Natural killer cell (primary cell): Measurements from ENCODE around the gene E4F1. TPM values are rescaled to one million over a fixed set of nuclear protein-coding genes. Genes with fewer than 3 reads are reported as not detected.

Experiments
- ATAC-seq, 3 donors: fragments of 150-1000 bp in 2 of 3; fragments of 200-7000 bp in 1 of 3; cut with Tn5 transposase; 1 replicate in 1 of 3; 2 replicates in 2 of 3; pipeline ENCODE4 v1.10.0; 2021; ENCODE audit warnings: mild to moderate bottlenecking in 2 of 3, moderate library complexity in 2 of 3
- DNase-seq, 2 donors: peaks; one replicate each; pipeline versions ENCODE4 v3.0.0 to v3.0.0-alpha.2; 2013 to 2021; ENCODE audit warnings: mixed read lengths in 1 of 2
- H3K27ac ChIP-seq: one replicate; pipeline ENCODE4 v1.5.1; 2013; ENCODE audit warnings: mild to moderate bottlenecking, low read length
- H3K27me3 ChIP-seq: one replicate; pipeline ENCODE4 v1.6.1; 2013; ENCODE audit warnings: low read length; ENCODE audit not compliant: control insufficient read depth, insufficient read depth
- H3K36me3 ChIP-seq: one replicate; pipeline ENCODE4 v1.6.1; 2013; ENCODE audit warnings: low read length; ENCODE audit not compliant: control insufficient read depth, insufficient read depth
- H3K4me1 ChIP-seq: one replicate; pipeline ENCODE4 v1.6.1; 2013; ENCODE audit warnings: low read length; ENCODE audit not compliant: control insufficient read depth, insufficient read depth
- H3K4me3 ChIP-seq: one replicate; pipeline ENCODE4 v1.5.1; 2013; ENCODE audit warnings: low read length
- H3K9me3 ChIP-seq: one replicate; pipeline ENCODE4 v1.6.1; 2013; ENCODE audit warnings: low read length; ENCODE audit not compliant: control insufficient read depth, insufficient read depth
- H3K27ac Mint-ChIP-seq, 2 donors: one replicate each; pipeline ENCODE4 v1.8.0; 2022; ENCODE audit warnings: mild to moderate bottlenecking in 2 of 2, mixed read lengths in 2 of 2, moderate library complexity in 1 of 2
- H3K27me3 Mint-ChIP-seq, 2 donors: one replicate each; pipeline ENCODE4 v1.8.0; 2022; ENCODE audit warnings: low read depth in 2 of 2, mixed read lengths in 2 of 2
- H3K36me3 Mint-ChIP-seq: one replicate; pipeline ENCODE4 v1.8.0; 2022; ENCODE audit warnings: mixed read lengths
- H3K4me1 Mint-ChIP-seq, 2 donors: one replicate each; pipeline ENCODE4 v1.8.0; 2022; ENCODE audit warnings: mixed read lengths in 2 of 2
- H3K4me3 Mint-ChIP-seq: one replicate; pipeline ENCODE4 v1.8.0; 2022; ENCODE audit warnings: mild to moderate bottlenecking, moderate library complexity, mixed read lengths
- H3K9me3 Mint-ChIP-seq, 2 donors: one replicate each; pipeline ENCODE4 v1.8.0; 2022; ENCODE audit warnings: mixed read lengths in 2 of 2
- WGBS: methylation state at CpG from one replicate; pipeline ENCODE4 v1.1.7; 2013; ENCODE audit warnings: missing lambda C conversion rate; ENCODE audit not compliant: insufficient coverage; 5-methylcytosine and 5-hydroxymethylcytosine counted together
- intact Hi-C: fragments of 100-400 bp; cut with micrococcal nuclease; formaldehyde crosslinking; loops from one replicate; pipeline ENCODE4 v1.14.2; 2022
- total RNA-seq, 4 donors: library from RNA; stranded (reverse); fragments of 120-200 nt in 1 of 4; gene quantifications; one replicate each; pipeline versions ENCODE4 v1.2.3 to v1.2.4, GENCODE V29; 2013 to 2022
- TF ChIP-seq, protein P1 (sequence below): fragments of 200-600 bp; IDR thresholded peaks from one replicate; pipeline ENCODE4 v1.8.0; 2022; ENCODE audit warnings: antibody characterized with exemption

The E4F1 gene
- total RNA-seq, 3 donors from 2014 or later (not counting 1 experiment from before 2014, with no cell fraction given), result 43.6 to 45.7 (median 45.7) TPM

- intact Hi-C loops, result loop anchor here (1.0 to 5.0 kb wide), 2 partner anchors 27 to 43 kb away; partner anchors contain the start of genes ECI1 and RNPS1
- peak overlapping the region; percentile 97 for H3K4me3 ChIP-seq
- H3K27ac ChIP-seq, result peak overlapping the region; percentile 82
- Mint-ChIP-seq H3K27me3 (no peaks in the 10 kb centered on the region), H3K36me3 (no peaks in the 10 kb centered on the region), H3K9me3 (no peaks in the 10 kb centered on the region), H3K4me3 (peak overlapping the region; percentile 87), H3K27ac (peak overlapping the region; percentile 63 to 88), H3K4me1 (peaks cover 0 to 24% of the 10 kb centered on the region in 2 donors)
- no peaks in the 10 kb centered on the region for H3K9me3 ChIP-seq
- H3K4me1 ChIP-seq, result peaks cover 22% of the 10 kb centered on the region
- 4% methylated on average over 22 of the region's 22 CpGs for WGBS
- ATAC-seq (peak; percentile 6 to 9 (median 7)), DNase-seq (peak in 1 of 2 donors; percentile 45)
- H3K36me3 ChIP-seq, result peaks cover 14% of the 10 kb centered on the region
- TF ChIP-seq, protein P1, sequence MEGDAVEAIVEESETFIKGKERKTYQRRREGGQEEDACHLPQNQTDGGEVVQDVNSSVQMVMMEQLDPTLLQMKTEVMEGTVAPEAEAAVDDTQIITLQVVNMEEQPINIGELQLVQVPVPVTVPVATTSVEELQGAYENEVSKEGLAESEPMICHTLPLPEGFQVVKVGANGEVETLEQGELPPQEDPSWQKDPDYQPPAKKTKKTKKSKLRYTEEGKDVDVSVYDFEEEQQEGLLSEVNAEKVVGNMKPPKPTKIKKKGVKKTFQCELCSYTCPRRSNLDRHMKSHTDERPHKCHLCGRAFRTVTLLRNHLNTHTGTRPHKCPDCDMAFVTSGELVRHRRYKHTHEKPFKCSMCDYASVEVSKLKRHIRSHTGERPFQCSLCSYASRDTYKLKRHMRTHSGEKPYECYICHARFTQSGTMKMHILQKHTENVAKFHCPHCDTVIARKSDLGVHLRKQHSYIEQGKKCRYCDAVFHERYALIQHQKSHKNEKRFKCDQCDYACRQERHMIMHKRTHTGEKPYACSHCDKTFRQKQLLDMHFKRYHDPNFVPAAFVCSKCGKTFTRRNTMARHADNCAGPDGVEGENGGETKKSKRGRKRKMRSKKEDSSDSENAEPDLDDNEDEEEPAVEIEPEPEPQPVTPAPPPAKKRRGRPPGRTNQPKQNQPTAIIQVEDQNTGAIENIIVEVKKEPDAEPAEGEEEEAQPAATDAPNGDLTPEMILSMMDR, result no peak
- no peaks in the 10 kb centered on the region for H3K27me3 ChIP-seq
Measured at GRCh38 chr16:2223942-2224486, 623 bp downstream of the E4F1 start.

DNA sequence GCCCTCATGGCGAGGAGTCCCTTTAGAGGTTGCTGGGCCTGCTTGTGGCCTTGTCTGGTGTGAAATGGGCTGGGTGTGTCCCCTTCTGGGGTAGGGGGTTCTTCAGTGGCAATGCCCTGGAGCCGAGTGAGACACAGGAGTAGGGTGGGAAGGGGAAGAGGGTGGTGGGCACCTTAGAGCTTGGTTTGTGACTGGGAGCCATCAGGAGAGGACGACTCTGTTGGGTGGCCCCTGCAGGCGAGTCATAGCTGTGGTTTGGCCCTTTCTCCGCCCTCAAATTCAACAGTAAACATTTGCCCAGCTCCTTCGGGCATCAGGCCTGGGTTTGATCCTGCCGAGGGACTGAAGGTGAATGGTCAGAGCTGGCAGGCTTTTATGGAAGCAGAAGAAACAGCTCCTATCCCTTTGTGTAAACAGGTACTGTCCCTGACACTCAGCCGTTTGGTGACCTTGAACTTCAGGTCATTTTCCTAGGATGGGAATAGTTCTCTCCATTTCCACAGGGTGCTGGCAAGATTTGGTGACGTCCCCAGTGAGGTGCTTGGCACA, 2.9 kb downstream of the E4F1 start:
- peak overlapping the region; percentile 35 for H3K4me3 Mint-ChIP-seq

GRCh38 chr16:2226918-2227317, 3.5 kb downstream of the E4F1 start:
- intact Hi-C loops, result no loop called here
- 97% methylated on average over 6 of the region's 6 CpGs for WGBS
- H3K4me1 Mint-ChIP-seq, result peaks cover 0 to 24% of the 10 kb centered on the region in 2 donors
- Histone ChIP-seq H3K4me1 (peaks cover 22% of the 10 kb centered on the region), H3K9me3 (no peaks in the 10 kb centered on the region), H3K36me3 (peaks cover 36% of the 10 kb centered on the region), H3K27ac (no peak overlapping the region), H3K27me3 (no peaks in the 10 kb centered on the region), H3K4me3 (no peak overlapping the region)
- DNase-seq (no peak), ATAC-seq (no peak)
- H3K9me3 Mint-ChIP-seq, result no peaks in the 10 kb centered on the region
- TF ChIP-seq, protein P1, result no peak
- no peaks in the 10 kb centered on the region for H3K27me3 Mint-ChIP-seq
- H3K27ac Mint-ChIP-seq, result no peak overlapping the region
- no peak overlapping the region for H3K4me3 Mint-ChIP-seq
- no peaks in the 10 kb centered on the region for H3K36me3 Mint-ChIP-seq

More for the DNA sequence above, 2.9 kb downstream of the E4F1 start:
- Mint-ChIP-seq H3K27ac (no peak overlapping the region), H3K36me3 (no peaks in the 10 kb centered on the region), H3K27me3 (no peaks in the 10 kb centered on the region), H3K9me3 (no peaks in the 10 kb centered on the region), H3K4me1 (peaks cover 0 to 24% of the 10 kb centered on the region in 2 donors)
- no peaks in the 10 kb centered on the region for H3K27me3 ChIP-seq
- ATAC-seq, result no peak
- peaks cover 31% of the 10 kb centered on the region for H3K36me3 ChIP-seq
- no peak for DNase-seq
- 77% methylated on average over 9 of the region's 9 CpGs for WGBS
- no peak overlapping the region for H3K4me3 ChIP-seq
- TF ChIP-seq, protein P1, result no peak
- H3K4me1 ChIP-seq, result peaks cover 22% of the 10 kb centered on the region
- no peak overlapping the region for H3K27ac ChIP-seq
- H3K9me3 ChIP-seq, result no peaks in the 10 kb centered on the region
- intact Hi-C loops, result no loop called here
